DMS153 treated with DMSO at 0.1 percent for 48 hours (cell line): ENCODE results near the gene IQCC.

Experiments used
- DNase-seq: peaks from one replicate; lab custom pipeline; 2025; ENCODE audit not compliant: unreplicated experiment; lab: John Stamatoyannopoulos, UW

IQCC gene

GRCh38 chr1:32221980-32222755 lies 16.7 kb downstream of the IQCC start, which contains the start of the genes EIF3I and TMEM234:
EIF3I (plus strand) TSS chr1:32222407; CDS start chr1:32222442, 35 bp downstream.
TMEM234 (minus strand) TSS chr1:32222353; CDS start chr1:32222322, 31 bp downstream.
- peak; percentile 99 for DNase-seq

GRCh38 chr1:32223683-32224082 lies 18.2 kb downstream of the IQCC start:
- DNase-seq: no peak

DNA sequence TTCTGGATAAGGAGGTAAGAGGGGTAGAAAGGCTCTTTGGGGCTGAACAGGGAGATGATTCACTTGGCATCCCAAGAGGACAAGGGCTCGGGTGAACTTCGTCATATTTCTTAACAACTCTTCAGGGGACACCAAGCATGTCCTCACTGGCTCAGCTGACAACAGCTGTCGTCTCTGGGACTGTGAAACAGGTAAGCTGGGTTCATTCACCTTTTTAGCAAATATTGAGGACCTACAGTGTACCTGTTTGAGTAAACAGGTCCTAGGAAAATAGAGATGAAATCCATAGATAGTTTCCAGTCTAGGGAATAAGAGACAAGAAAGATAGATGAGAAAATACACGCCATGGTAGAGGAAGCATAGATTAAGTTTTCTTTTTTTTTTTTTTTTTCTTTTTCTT lies 18.8 kb downstream of the IQCC start:
- no peak for DNase-seq

- no peak for DNase-seq
These were observed 23.3 kb downstream of the IQCC start for GRCh38 chr1:32228771-32229170.

DNA sequence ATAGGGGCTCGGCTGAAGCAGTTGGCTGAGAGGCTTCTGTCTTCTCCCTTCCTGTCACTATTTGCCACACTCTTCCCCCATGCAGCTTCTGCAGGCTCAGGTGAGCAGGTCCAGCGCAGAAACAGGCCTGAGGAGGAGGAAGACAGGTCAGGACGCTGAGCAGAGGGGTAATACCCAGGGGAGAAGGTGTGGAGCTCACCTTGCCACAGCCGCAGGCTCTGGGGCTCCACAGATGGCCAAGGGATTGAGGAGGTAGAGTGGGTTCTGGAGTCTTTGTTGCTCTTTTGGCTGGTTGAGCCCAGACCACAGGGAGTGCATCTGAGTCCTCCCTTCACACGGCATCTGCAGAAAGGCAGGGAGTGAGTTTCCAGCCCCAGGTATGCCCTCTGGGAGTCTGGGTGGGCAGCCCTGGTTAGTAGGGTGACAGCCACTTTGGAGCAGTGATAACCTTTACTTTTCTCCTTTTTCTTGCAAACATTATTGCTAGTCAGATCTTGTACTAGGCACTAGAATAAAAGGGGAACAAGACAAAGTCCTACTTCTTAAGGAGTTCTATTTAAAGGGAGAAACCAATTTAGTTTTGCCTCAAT lies 26.5 kb downstream of the IQCC start:
- DNase-seq: no peak

DNA sequence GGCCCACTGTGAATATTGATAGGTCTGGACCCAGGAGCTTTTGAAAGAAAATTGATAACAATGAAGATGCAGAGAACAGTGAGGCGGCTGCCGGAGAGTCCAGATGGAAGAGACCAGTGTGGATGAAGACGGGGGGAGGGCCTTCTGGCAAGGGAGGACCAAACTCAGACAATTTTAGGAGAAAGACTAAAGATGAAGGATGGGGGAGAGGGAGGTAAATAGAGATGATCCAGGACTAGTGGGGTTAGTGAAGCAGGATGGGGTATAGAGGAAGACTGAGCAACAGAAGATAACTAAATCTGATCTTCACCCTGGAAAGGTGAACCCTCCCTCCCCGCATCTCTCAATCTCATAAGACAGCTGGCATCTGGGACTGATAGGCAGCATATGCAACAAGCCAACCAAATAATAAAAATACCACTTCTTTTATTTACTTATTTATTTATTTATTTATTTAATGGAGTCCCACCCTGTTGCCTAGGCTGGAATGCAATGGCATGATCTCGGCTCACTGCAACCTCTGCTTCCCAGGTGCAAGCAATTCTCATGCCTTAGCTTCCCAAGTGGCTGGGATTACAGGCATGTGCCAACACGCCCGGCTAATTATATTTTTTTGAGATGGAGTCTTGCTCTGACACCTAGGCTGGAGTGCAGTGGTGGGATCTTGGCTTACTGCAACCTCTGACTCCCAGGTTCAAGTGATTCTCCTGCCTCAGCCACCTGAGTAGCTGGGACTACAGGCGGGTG lies 27.3 kb downstream of the IQCC start:
- no peak for DNase-seq

GRCh38 chr1:32234792-32235191 lies 29.3 kb downstream of the IQCC start:
- DNase-seq: no peak

- peak; percentile 80 for DNase-seq
These were observed 33.9 kb downstream of the IQCC start for GRCh38 chr1:32239337-32239736.

GRCh38 chr1:32239790-32240139 lies 34.3 kb downstream of the IQCC start:
- peak; percentile 80 for DNase-seq

DNA sequence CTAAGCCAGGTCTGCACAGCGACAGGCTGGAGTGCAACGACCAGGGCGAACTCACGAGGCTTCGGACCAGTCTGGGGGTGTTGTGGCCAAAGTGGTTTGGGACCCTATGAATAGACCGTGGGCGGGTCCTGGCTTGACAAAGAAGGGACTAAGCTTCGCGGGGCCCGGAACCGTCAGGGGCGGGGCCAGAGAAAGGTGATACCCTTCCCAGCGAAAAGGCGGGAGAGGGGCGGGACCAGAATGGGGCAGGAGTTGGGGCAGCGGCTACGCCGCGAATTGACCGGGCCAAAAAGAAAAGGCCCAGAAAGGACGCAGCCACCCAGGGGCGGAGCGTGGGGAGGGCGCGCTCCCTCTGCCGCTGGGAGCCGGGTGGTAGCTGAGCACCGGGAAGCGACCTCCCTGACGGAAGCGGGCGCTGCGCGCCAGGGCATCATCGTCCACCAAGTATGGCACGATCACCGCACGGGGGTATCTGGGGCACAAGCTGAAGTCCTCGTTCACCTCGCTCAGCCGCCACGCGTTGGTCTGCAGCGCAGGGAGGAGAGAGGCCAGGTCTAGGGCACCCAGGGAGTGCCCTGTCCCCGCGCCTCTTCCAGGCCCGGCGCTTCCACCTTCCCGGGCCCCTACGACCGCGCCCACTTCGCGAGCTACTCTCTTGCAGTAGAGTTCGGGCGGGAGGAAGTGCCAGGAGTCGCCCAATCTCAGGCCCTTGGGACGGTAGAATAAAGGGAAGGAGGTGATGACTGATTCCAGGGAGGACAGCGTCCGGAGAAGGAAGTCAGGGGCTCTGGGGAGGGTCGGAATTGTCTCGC lies 34.9 kb downstream of the IQCC start:
- peak; percentile 99 for DNase-seq

- DNase-seq: peak; percentile 88
These were observed 35.7 kb downstream of the IQCC start for GRCh38 chr1:32241001-32241763.

DNA sequence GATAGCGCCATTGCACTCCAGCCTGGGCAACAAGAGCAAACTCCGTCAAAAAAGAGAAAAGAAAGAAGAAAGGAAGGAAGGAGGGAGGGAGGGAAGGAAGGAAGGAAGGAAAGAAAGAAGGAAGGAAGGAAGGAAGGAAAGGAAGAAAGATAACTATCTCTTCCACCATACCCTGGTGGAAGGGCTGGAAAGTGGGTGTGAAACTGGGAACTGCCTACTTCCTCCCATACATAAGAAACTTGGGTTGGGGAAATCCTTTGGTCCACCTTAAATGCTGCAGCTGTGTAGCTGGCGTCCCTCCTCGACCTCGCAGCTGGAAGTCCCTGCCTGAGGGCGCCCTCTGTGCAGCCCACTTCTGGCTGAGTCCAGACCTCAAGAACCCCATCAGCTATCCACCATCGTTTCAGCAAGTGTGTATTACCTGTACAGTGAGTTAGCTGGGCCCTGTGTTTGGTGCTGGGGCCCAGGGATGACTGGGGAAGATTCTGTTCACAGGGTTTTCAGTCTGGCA lies 36.9 kb downstream of the IQCC start:
- DNase-seq: no peak

DNA sequence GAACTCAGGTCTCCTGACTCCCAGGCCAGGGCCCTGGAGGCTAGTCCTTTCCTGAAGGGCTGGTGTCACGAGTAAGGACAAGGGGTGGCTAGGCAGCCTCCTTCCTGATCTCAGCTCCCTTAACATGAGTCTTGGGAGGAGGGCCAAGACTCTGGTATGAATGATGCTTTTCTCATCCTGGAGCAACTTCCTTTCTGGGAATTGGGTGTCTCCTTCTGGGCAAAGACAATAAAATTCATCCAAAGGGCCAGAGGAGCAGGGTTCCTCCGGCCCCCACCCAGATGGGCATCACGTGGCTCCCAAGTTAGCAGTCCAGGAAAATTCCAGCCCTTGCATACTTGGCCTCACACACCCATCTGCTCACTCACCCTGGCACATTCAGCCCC lies 41.4 kb downstream of the IQCC start, which contains the start of gene FAM167B:
Gene FAM167B (plus strand): TSS at position 335 of the 386 bp plus-strand sequence. CDS start 200 bp downstream, outside the sequence.
- no peak for DNase-seq

DNA sequence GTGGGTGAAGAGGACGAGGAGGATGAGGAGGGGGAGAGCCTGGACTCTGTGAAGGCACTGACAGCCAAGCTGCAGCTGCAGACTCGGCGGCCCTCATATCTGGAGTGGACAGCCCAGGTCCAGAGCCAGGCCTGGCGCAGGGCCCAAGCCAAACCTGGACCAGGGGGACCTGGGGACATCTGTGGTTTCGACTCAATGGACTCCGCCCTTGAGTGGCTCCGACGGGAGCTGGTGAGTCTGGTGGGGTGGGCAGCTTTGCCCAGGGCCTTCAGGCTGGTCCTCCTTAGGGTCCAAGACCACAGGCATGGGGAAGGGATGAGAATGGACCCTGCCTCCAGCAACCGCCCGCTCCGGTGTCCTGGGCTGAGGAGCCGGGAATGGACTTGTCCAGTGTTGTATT lies 42.0 kb downstream of the IQCC start:
- DNase-seq: no peak

GRCh38 chr1:32247983-32248889 lies 42.8 kb downstream of the IQCC start:
- peak; percentile 93 for DNase-seq

- DNase-seq: no peak
These were observed 44.5 kb downstream of the IQCC start for GRCh38 chr1:32249831-32250525.

- no peak for DNase-seq
These were observed 45.6 kb downstream of the IQCC start, which contains the start of gene LCK for GRCh38 chr1:32250893-32251716. LCK (plus strand) TSS chr1:32251265; CDS start chr1:32274330, 23,065 bp downstream.
